HepG2 (cell line): ENCODE measurements around the gene FAAP100. TPM values are rescaled to one million over a fixed set of nuclear protein-coding genes. Genes with fewer than 3 reads are reported as not detected.

Experiments used
- GMEB1 ChIP-seq: sonication (generic); formaldehyde crosslinking; IDR thresholded peaks from 2 replicates; pipeline ENCODE4 v1.5.1; 2020; ENCODE audit warnings: missing genetic modification reagents, mild to moderate bottlenecking, borderline replicate concordance
- GMEB2 ChIP-seq: IDR thresholded peaks from 2 replicates; pipeline ENCODE4 v1.6.1; 2016; ENCODE audit warnings: missing biosample characterization, missing genetic modification reagents, low read depth
- IRF9 ChIP-seq: sonication (generic); formaldehyde crosslinking; IDR thresholded peaks from 2 replicates; pipeline ENCODE4 v1.8.0; 2022; ENCODE audit warnings: missing genetic modification reagents, mild to moderate bottlenecking, borderline replicate concordance
- MNT ChIP-seq: fragments of 450-650 bp; IDR thresholded peaks from 2 replicates; pipeline ENCODE4 v1.6.1; 2016
- MTERF4 ChIP-seq: sonication (generic); formaldehyde crosslinking; IDR thresholded peaks from 2 replicates; pipeline ENCODE4 v1.8.0; 2023; ENCODE audit warnings: mild to moderate bottlenecking, missing genetic modification reagents
- NFRKB ChIP-seq: fragments of 450-650 bp; IDR thresholded peaks from 2 replicates; pipeline ENCODE4 v1.6.1; 2017
- PHB2 ChIP-seq: fragments of 450-650 bp; IDR thresholded peaks from 2 replicates; pipeline ENCODE4 v1.6.1; 2018; ENCODE audit not compliant: partially characterized antibody
- RFX1 ChIP-seq: fragments of 450-650 bp; IDR thresholded peaks from 2 replicates; pipeline ENCODE4 v1.6.1; 2017
- SPEN ChIP-seq: sonication (generic); formaldehyde crosslinking; IDR thresholded peaks from 2 replicates; pipeline ENCODE4 v1.5.1; 2020; ENCODE audit warnings: low read depth, mild to moderate bottlenecking, missing genetic modification reagents
- SRY ChIP-seq: sonication (generic); formaldehyde crosslinking; IDR thresholded peaks from 2 replicates; pipeline ENCODE4 v1.8.0; 2022; ENCODE audit warnings: mild to moderate bottlenecking, missing genetic modification reagents
- ZBTB21 ChIP-seq: sonication (generic); formaldehyde crosslinking; IDR thresholded peaks from 2 replicates; pipeline ENCODE4 v1.4.0; 2020; ENCODE audit warnings: missing genetic modification reagents
- ZBTB43 ChIP-seq: sonication (generic); formaldehyde crosslinking; conservative IDR thresholded peaks from 2 replicates; pipeline ENCODE4 v1.4.0; 2020; ENCODE audit warnings: missing genetic modification reagents
- ZMYM3 ChIP-seq: sonication (generic); formaldehyde crosslinking; IDR thresholded peaks from 2 replicates; pipeline ENCODE4 v1.5.1; 2020; ENCODE audit warnings: mild to moderate bottlenecking, missing genetic modification reagents
- ZNF337 ChIP-seq: sonication (generic); formaldehyde crosslinking; IDR thresholded peaks from 2 replicates; pipeline ENCODE4 v1.5.1; 2020; ENCODE audit warnings: missing genetic modification reagents, low read depth, mild to moderate bottlenecking, borderline replicate concordance
- ZNF550 ChIP-seq: sonication (generic); formaldehyde crosslinking; IDR thresholded peaks from 2 replicates; pipeline ENCODE4 v1.4.0; 2020; ENCODE audit warnings: mild to moderate bottlenecking, missing genetic modification reagents, borderline replicate concordance
- ZNF597 ChIP-seq: sonication (generic); formaldehyde crosslinking; IDR thresholded peaks from 2 replicates; pipeline ENCODE4 v1.5.0; 2020; ENCODE audit warnings: missing genetic modification reagents
- ZNF674 ChIP-seq: sonication (generic); formaldehyde crosslinking; IDR thresholded peaks from 2 replicates; pipeline ENCODE4 v1.5.0; 2020; ENCODE audit warnings: low read depth, mild to moderate bottlenecking, missing genetic modification reagents
- ZNF772 ChIP-seq: sonication (generic); formaldehyde crosslinking; IDR thresholded peaks from 2 replicates; pipeline ENCODE4 v1.5.0; 2020; ENCODE audit warnings: mild to moderate bottlenecking, missing genetic modification reagents
- ZNF788 ChIP-seq: sonication (generic); formaldehyde crosslinking; IDR thresholded peaks from 2 replicates; pipeline ENCODE4 v1.5.0; 2020; ENCODE audit warnings: mild to moderate bottlenecking, missing genetic modification reagents, borderline replicate concordance
- ZSCAN29 ChIP-seq: sonication (generic); formaldehyde crosslinking; conservative IDR thresholded peaks from 2 replicates; pipeline ENCODE4 v1.4.0; 2020; ENCODE audit warnings: mild to moderate bottlenecking, missing genetic modification reagents
- polyA plus RNA-seq, 8 experiments: library from polyadenylated mRNA; depleted of rRNA in 3 of 8; stranded (reverse) in 7 of 8; unstranded in 1 of 8; fragments of >200 nt; fragmentation: Illumina TruSeq in 4 of 8; extraction: Trizol in 4 of 8; gene quantifications; 2 replicates each; pipeline versions ENCODE4 v1.2.1 to v1.2.3, GENCODE V29; 2011 to 2016; ENCODE audit warnings: low read depth in 4 of 8, missing spikeins in 1 of 8, mixed read lengths in 1 of 8; ENCODE audit not compliant: insufficient read depth in 1 of 8
- total RNA-seq, 5 experiments: library from RNA; depleted of rRNA; stranded (reverse); fragments of >200 nt; fragmentation: Illumina TruSeq; extraction: Trizol; gene quantifications; 2 replicates each; pipeline ENCODE4 v1.2.3, GENCODE V29; 2016; ENCODE audit warnings: low read depth in 1 of 5

Gene FAAP100
- total and polyA plus RNA-seq, 2 of the 13 experiments (the other 11 are each of a cell fraction or from before 2014, with no cell fraction given), result 7.6 to 20.8 TPM

GRCh38 chr17:81513753-81514488 lies 38.2 kb downstream of the FAAP100 start (continued):
- TF ChIP-seq ZBTB43 (no peak), ZSCAN29 (CRISPR knock-in tag) (no peak), ZNF772 (CRISPR knock-in tag) (0 out of 2 replicates have a peak, but pooled peaks have one; percentile 20), SRY (no peak), PHB2 (no peak), IRF9 (CRISPR knock-in tag) (peak; percentile 49; the same call in 1 of the 2 replicates), SPEN (CRISPR knock-in tag) (peak; percentile 70), MTERF4 (CRISPR knock-in tag) (no peak), ZNF597 (CRISPR knock-in tag) (no peak), ZNF337 (0 out of 2 replicates have a peak, but pooled peaks have one; percentile 8), ZNF674 (no peak), RFX1 (no peak), GMEB2 (CRISPR knock-in tag) (no peak), ZNF788 (CRISPR knock-in tag) (peak; percentile 32; the same call in 1 of the 2 replicates), ZBTB21 (CRISPR knock-in tag) (no peak), MNT (no peak), ZMYM3 (CRISPR knock-in tag) (no peak; the same call in 1 of the 2 replicates), GMEB1 (CRISPR knock-in tag) (no peak; the same call in 1 of the 2 replicates), NFRKB (no peak), ZNF550 (CRISPR knock-in tag) (no peak; the same call in 1 of the 2 replicates)
